GM10266 (cell line): ENCODE results near the gene SHISA7.

Experiments used
- DNase-seq: peaks from one replicate; pipeline ENCODE4 v3.0.0; 2012; ENCODE audit errors: extremely low spot score
- TF ChIP-seq, protein P1 (sequence below): IDR thresholded peaks from 2 replicates; pipeline ENCODE4 v1.5.1; 2012; ENCODE audit warnings: mild to moderate bottlenecking, low read depth; ENCODE audit not compliant: control insufficient read depth, insufficient read depth; ENCODE audit errors: missing control alignments

SHISA7 gene

DNA sequence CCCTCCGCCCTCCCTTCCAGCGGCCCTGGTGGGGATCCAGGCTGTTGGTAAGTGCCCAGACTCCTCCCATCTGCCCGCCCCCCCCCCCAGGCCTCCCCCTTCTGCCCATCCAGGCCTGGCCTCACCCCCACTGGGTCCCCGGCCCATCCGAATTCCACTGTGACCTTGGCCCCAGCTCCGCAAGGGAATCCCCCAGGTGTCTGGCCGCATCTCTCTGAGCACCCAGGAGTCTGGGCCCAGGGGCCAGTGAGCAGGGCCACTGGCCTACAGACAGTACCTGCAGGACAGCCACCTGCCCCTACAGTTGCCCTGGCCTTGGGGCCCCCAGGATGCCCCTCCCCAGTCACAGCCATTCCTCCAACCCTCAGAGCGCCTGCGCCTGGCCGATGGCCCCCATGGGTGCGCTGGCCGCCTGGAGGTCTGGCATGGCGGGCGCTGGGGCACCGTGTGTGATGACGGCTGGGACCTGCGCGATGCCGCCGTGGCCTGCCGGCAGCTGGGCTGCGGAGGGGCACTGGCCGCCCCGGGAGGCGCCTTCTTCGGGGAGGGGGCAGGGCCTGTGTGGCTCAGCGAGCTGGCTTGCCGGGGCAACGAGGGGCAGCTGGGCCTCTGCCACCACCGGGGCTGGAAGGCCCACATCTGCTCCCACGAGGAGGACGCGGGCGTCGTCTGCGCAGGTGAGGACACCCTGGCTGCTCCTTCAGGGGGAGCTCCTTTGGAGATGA lies 46.0 kb upstream of the SHISA7 start:
- TF ChIP-seq, protein P1, sequence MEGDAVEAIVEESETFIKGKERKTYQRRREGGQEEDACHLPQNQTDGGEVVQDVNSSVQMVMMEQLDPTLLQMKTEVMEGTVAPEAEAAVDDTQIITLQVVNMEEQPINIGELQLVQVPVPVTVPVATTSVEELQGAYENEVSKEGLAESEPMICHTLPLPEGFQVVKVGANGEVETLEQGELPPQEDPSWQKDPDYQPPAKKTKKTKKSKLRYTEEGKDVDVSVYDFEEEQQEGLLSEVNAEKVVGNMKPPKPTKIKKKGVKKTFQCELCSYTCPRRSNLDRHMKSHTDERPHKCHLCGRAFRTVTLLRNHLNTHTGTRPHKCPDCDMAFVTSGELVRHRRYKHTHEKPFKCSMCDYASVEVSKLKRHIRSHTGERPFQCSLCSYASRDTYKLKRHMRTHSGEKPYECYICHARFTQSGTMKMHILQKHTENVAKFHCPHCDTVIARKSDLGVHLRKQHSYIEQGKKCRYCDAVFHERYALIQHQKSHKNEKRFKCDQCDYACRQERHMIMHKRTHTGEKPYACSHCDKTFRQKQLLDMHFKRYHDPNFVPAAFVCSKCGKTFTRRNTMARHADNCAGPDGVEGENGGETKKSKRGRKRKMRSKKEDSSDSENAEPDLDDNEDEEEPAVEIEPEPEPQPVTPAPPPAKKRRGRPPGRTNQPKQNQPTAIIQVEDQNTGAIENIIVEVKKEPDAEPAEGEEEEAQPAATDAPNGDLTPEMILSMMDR, result no peak
- DNase-seq, result peak; percentile 31

GRCh38 chr19:55487924-55488687 lies 45.0 kb upstream of the SHISA7 start, which contains the start of gene SSC5D:
TSS of gene SSC5D (plus strand) at chr19:55488436. CDS start at chr19:55488590, 154 bp downstream.
- TF ChIP-seq, protein P1, result no peak
- peak; percentile 49 for DNase-seq

GRCh38 chr19:55486971-55487923 lies 44.1 kb upstream of the SHISA7 start:
- peak; percentile 37 for DNase-seq
- TF ChIP-seq, protein P1, result no peak

GRCh38 chr19:55486043-55486970 lies 43.2 kb upstream of the SHISA7 start:
- DNase-seq, result peak; percentile 38
- TF ChIP-seq, protein P1, result no peak

- TF ChIP-seq, protein P1, result no peak
- DNase-seq, result no peak
Measured at GRCh38 chr19:55485439-55486011, 42.4 kb upstream of the SHISA7 start.
